Left kidney (tissue), 2 donors: ENCODE measurements around the gene GCGR. TPM values are rescaled to one million over a fixed set of nuclear protein-coding genes. Genes with fewer than 3 reads are reported as not detected.
A peak's percentile ranks its signal among the peaks of the same experiment; 100 is the strongest.

Source experiments
- DNase-seq: peaks from one replicate; pipeline ENCODE4 v3.0.0-alpha.2; 2013
- polyA plus RNA-seq: library from polyadenylated mRNA; unstranded; fragments of 120-200 nt; gene quantifications from one replicate; pipeline ENCODE4 v1.2.1, GENCODE V29; 2013; ENCODE audit not compliant: insufficient read length

GCGR gene
- polyA plus RNA-seq, 1 donor, result 9.2 TPM

DNA sequence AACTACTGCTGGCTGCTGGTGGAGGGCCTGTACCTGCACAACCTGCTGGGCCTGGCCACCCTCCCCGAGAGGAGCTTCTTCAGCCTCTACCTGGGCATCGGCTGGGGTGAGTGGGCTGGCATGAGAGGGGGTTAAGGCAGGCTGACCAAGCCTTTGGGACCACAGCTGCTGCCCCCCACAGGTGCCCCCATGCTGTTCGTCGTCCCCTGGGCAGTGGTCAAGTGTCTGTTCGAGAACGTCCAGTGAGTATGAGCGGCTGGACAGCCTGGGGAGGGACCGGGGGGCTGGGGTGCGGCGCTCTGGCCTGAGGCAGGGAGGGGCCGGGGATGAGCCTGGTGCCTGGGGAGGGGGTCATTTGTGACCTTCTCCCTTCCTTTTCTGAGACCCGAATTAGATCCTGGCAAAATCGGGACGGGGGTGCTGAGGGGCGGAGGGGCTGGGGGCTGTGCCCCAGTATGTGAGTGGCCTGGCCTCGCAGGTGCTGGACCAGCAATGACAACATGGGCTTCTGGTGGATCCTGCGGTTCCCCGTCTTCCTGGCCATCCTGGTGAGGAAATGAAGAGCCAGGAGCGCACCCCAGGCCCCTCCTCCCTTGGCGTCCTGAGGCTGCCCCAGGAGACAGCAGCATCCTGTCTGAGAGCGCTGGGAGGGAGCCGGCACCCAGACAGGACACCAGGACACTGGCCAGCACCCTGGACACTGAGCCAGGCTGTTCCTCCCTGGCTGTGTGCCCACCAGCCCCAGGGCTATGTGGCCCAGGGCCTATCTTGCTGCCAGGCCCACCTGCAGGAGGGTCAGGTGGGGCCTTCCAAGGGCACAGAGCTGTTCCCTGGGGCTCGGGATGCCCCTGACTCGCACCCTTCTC lies 8.0 kb downstream of the GCGR start:
- DNase-seq, result no peak

DNA sequence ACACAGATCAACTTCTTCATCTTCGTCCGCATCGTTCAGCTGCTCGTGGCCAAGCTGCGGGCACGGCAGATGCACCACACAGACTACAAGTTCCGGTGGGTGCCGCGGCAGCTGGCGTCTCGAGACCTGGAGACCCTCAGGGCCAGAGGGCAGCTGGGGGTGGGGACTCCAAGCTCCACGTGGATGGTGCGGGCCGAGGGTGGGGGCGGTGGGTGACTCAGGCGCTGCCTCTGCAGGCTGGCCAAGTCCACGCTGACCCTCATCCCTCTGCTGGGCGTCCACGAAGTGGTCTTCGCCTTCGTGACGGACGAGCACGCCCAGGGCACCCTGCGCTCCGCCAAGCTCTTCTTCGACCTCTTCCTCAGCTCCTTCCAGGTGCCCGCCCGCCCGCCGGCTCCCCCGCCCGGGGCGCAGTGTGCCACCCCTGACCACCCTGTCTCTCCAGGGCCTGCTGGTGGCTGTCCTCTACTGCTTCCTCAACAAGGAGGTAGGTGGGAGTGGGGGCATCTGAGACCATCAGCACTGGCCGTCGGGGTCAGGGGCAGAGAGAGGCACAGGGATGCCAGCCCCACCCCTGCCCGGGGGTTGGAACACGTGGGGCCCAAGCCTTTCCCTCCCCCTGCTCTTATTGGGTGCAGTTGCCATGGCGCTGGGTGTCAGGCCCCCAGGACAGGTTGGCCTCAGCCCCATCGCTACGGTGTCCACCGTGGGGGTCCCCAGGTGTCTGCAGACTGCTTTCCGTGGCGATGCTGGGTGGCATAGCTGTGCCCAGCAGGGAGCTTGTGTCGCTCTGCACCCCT lies 8.8 kb downstream of the GCGR start:
- DNase-seq, result no peak

DNA sequence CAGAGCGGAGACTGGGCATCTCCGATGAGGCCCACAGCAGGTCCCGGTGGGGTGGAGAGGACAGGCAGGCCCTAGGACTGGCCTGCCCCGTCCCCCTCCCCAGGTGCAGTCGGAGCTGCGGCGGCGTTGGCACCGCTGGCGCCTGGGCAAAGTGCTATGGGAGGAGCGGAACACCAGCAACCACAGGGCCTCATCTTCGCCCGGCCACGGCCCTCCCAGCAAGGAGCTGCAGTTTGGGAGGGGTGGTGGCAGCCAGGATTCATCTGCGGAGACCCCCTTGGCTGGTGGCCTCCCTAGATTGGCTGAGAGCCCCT lies 9.4 kb downstream of the GCGR start:
- DNase-seq, result no peak

DNA sequence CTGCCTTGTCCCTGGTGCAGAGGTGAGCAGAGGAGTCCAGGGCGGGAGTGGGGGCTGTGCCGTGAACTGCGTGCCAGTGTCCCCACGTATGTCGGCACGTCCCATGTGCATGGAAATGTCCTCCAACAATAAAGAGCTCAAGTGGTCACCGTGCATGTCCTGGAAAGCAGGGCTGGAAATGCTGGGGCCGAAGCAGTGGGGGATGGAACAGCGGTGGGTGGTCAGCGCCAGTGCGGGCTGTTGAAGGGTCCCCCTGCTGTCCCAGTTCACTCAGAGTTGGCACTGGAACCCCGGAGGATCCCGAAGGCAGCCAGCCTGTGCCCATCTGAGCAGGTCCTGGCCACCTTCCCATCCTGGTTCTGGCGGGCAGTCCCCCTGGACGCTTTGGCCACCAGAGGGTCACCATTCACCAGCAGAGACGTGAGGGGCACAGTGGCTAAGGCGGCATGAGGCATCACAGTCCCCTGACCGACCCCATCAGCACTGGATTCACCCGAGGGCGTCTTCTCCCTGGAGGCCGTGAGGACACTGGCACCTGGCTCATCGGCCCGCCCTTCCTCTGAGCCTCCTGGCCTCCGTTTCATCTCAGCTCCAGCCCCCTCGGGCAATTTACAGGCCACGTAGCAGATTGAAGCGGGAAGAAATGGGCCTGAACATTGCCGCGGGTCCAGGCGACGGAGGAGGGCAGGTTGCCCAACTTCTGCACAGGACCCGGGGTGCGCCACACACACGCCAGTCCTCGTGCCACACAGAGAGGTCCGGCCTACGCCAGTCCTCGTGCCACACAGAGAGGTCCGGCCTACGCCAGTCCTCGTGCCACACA lies 10.1 kb downstream of the GCGR start:
- DNase-seq, result no peak

DNA sequence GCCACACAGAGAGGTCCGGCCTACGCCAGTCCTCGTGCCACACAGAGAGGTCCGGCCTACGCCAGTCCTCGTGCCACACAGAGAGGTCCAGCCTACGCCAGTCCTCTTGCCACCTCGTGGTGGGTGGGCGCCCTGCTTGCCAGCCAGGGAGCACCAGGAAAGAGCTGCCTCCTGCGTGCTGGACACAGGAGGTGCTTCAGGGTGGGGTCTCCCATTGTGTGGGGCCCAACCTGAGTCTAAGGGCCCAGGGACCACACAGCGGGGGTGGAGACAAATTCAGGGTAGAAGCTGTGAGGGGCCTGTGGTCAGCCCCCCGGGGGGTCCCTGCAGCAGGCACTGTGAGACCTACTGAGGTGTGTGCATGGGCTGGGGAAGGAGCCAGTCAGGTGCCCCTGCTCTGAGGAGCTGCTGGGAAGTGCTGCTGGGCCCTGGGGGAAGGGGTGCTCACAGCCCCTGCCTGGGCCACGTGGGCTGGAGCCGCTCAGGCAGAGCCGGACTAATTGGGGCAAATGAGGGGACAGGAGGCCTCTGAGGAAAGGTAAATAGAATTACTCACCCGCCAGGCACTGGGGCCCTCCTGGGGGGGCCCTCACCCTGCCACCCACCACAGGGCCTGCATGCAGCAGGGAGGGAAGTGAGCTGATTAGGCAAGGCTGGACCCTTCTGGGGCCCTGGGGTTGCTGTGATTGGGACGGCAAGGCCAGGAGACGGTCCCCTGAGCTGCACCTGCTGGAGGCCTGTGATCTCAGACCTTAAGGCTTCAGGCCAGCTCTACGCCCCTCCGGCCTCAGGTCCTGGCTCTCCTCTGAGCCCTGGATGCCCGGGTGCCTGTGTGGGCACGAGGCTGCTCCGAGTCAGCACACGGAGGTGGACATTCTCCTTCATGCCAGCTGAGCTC lies 11.0 kb downstream of the GCGR start:
- peak; percentile 57 for DNase-seq

DNA sequence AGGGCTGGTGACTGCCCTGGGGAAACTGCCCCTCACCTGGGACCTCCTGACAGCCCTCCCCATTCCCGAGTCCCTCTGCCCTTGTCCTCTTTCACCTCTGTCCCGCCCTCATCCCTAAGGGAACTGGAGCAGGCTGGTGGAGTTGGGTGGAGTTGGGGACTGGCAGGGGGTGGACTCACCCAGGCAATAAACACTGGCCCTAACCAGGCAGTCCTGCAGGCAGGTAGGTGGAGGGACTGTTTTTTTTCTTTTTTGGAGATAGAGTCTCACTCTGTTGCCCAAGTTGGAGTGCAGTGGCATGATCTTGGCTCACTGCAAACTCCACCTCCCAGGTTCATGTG lies 11.7 kb downstream of the GCGR start:
- DNase-seq, result no peak

DNA sequence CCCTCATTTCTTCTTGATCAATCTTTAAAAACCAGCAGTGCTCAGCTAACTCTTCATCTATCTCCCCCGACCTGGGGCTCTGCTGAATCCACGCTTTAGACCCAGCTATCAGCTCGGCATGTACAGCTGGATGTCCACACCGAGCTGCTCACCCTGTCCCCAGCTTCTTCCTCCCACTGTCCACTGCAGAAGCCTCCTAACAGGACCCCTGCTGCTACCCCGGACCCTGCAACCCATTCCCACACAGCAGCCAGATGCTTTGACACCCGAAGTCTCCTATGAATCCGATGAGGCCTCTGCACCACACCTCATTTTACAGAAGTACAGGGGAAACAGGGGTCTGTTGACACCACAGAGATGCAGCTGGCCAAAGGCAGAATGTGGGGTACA lies 13.8 kb downstream of the GCGR start:
- no peak for DNase-seq

DNA sequence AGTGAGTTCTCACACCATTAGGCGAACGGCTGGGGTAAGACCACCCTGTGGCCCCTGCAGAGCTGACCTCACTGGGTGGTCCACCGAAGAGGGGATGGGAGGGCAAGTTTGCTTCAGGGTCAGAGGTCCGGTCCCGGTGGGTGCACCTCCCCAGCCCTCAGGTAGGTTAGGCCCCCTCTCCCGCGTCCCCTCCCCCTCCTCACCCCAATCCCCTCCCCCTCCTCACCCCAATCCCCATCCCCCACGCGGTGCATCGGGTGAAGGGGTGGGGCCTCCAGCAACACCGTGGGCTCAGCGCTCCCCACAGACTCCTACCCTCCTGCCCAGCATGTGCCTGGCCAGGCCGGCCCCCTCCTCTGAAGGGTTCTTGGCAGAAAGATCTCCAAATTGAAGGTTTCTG lies 15.8 kb downstream of the GCGR start:
- no peak for DNase-seq

DNA sequence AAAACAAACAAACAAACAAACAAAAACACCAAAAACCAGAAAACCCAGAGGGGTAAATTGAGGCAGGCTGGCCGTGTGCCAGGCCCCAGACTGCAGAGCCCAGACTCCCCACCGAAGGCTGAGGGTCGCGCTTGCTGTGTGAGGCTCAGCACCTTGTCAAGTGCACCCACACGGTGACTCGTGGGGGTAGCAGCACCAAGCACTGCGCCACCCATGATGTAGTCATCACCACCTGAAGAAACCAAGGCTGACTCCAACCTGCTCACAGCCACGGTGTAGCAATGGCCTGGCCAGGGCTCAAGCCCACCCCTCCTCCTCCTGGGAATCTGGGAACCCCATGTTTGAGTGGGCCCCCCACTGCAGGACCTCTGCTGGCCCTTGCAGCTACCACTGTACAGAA lies 17.2 kb downstream of the GCGR start:
- no peak for DNase-seq

DNA sequence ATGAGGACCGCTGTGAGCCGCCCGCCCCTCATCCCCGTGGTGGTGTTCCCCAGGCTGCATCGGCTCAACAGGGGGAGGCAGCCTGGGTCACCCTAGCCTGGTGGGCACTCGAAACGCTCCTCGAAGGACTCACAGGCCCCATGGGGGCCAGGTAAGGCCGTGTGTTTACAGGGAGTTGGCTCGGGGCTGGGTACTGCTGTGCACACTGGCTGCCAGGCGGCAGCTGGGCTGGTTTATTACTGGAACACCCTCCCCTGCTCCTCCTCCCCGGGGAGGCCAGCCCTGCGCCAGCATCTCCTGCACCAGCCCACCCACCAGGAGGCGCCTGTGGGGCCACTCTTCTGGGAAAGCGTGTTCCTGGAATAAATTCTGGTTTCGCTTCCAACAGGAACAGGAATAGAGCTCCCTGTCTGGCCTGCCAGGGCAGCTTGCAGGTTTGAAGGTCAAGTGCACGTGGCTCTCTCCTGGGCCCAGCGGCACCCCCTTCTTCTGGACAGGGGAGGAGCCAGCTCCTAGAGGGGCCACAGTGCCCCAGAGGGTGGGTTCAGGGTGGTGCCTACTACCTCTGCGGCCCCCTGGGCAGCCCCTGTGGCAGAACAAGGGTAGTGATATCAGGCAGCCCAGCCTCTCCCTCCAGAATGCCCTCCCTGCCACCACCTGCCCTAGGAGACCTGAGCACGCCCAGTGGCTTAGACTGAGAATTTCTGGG lies 17.8 kb downstream of the GCGR start:
- no peak for DNase-seq

DNA sequence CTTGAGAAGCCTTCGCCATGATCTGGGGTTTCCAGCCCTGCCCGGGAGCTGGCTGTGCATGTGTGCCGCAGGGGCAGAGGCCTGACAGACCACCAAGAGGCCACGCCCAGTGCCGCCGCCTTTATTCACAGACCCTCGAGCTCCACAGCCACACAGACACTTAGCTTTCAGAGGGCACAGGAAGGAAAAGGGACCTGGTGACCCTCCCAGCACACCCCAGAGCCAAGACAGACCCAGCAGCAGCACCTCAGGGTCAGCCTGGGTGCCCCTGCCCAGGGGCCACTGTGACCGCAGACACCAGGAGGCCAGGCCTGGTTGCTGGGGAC lies 18.3 kb downstream of the GCGR start:
- DNase-seq, result no peak

DNA sequence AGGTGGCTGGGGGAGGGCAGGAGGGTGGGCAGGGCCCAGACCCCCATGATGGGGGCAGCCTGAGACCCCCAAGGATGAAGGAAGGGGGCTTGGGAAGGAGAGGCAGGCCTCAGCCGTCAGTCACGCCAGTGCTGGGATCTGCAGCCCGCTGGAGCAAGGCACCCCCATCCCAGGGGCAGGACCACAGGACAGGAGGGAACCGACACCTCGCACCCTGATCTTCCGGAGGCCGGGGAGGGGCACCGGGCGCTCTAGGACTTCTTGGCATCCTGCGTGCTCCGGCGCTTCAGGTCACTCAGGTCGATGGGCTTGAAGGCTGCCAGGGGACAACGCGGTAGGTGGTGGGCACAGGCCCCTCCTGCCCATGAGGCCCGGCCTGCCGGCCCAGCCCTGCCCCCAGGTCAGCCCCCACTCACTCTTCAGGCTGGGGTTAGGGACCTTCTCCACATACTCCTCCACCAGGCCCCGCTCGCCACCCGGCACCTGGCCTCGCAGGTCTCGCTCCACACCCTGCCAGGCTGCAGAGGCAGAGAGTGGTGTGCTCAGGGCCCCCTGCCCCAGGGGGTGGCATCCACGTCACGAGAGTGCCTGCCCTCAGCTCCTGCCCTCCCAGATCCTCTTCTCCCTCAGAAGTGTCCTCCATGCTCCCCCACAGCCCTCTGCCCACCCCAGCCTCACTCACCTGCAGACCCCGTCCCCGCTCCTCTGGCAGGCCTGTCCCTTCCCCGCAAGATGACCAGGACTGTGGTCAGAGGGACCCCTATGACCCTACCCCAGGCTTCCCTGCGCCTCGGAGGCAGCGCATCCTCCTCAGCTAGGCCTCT lies 19.3 kb downstream of the GCGR start:
- no peak for DNase-seq

DNA sequence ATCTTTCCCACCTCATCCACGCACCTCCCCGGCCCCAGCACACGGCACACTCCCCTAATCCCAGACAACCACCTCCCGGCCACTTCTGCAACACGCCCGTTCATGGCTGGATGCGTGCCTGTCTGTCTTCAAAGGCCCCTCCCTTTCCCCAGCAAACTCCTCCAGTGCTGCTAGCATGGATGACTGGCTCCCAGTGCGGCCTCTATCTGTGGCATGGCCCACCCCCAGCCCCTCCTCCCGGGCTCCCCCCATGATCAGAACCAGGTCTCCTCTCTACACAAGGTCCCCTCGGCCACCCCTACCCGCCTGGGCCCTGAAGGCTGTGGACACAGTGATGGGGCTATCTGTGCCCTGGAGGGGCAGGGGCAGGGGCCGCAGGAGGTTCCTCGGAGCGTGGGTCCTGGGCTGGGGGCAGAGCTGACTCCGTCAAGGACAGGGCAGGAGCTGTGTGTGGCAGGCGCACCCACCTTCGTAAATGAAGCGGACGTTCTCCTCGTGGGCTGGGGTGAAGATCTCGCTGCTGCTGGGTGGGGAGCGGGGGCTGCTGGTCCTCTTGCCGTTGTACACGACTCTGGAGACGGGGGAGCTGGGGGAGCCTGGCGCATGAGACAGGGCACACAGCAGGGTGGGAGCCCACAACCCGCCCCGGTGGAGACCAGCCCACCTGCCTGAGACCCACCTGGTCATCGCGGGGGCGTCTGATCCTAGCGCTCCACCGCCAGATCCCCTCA lies 20.0 kb downstream of the GCGR start:
- DNase-seq, result no peak

DNA sequence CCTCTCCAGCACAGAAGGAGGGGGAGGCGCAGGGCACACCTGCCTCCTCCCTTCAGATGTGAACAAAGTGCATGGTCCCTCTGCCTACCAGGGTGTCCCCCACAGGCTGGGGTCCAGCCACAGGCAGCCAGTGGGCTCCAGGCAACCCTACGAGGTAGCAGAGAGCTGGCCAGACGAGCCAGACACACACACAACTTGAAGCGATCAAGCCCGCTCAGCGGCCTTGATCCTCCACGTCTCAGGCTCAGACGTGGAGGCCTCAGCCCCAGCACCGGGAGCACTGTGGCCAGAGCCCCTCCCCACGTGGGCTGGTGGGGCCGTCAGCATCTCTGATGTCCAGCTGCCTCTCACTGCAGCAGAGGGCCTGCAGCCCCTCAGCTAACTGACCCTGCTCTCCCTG lies 20.6 kb downstream of the GCGR start:
- no peak for DNase-seq

DNA sequence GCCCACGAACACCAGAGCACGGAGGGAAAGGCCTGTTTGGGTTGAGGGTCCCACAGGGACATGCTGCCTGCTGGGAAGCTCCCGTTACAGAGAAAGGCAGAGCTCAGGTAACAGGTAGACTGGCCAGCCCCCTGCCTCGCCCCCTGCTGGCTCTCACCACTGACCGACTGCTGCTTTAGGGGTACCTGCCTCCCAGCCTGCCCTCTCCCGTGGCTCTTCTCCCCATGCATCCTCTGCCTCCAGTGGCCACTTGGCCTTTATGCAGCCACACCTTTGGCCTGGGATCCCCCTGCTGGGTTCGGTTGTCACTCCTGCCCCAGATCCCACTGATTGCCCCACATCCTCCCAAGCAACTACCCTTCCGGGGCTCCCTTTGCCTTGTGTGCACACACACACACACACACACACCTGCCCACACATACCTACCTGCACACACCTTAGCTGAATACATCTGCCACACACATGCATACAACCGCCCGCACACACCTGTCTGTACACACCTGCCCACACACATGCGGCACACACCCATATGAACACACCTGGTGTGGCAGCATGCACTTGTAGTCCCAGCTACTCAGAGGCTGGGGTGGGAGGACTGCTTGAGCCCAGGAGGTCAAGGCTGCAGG lies 22.0 kb downstream of the GCGR start:
- no peak for DNase-seq

DNA sequence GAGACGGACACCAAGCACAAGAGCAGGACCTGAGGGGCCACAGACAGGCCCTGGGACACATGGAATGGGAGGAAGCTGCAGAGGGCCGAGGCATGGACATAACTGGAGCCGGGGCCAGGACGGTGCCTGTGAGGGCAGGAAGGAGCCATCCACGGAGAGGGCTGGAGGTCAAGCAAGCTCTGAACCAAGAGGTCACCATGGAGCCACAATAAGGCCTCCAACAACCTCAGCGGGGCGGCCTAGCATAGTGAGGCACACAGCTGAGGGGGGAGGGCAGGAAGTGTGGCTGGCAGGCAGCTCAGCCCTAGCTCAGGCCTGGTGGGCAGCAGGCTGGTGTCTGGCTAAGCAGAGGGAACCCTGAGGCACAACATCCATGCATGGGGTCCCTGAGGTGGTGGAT lies 24.7 kb downstream of the GCGR start:
- DNase-seq, result no peak

DNA sequence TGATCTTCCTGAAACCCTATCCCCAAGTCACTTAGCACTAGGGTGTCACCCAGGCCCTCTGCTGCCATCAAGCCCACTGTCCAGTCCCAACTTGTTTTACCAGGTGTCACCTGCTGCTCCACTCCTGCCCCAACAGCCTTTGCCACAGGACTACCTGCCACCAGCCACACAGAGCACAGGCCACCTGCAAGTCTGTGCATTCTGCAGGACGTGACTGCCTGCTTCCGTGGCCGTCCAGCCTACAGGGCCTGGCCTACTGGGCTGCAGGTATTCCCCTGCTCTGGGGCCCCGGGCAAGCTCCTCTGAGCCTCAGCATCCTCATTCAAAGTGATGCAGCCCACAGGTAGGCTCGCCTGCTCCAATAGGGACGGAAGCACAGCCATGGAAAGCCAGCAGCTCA lies 25.9 kb downstream of the GCGR start:
- DNase-seq, result no peak

DNA sequence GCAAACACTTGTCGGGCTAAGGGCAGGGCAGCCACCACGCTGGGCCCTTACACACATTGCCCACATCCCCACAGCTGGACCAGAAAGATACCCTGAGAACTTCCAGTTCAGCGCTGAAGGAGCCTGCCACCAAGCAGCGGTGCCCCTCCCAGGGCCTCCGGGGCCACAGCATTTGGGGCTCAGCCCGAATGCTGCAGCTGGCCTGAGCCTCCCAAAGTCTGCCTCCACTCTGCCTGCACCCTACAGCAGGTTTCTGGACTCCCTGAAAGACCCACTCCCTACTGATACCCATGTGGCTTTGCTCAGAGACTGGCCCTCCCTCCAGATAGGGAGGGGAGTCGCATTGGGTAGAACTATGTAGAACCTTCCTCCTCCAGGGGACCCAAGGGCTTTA lies 27.6 kb downstream of the GCGR start:
- no peak for DNase-seq

DNA sequence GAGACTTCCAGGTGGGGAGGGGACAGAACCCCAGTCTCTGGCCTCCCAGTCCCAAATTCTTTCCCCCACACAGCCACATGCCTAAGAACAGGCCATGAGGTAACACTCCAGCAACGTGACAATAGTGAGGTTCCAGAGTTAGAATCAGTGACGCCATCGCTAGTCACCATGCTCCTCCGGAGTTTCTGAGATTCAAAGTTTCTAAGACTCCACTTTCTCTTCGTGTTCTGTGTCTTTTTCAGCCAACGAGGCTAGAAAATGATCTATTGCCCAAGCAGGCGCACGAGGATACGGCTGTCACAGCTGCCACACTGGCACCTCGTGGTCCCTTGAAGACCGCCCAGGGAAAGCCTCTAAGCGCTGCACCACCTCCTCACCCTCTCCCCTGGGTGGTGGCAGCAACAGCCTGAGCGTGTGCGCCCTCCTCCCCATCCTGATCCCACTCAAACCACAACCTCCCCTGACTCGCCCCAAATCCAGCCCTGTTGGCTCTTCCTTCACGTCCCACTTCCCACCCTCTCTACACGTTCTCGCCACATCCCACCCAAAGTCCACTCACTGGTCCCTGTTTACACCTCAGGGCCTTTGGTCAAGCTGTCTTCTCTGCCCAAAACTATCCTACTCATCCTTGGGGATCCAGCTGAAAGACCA lies 28.1 kb downstream of the GCGR start:
- DNase-seq, result no peak
